ENCODE results near the gene C20orf204. TPM values are rescaled to one million over a fixed set of nuclear protein-coding genes. Genes with fewer than 3 reads are reported as not detected.

The C20orf204 gene, protein sequence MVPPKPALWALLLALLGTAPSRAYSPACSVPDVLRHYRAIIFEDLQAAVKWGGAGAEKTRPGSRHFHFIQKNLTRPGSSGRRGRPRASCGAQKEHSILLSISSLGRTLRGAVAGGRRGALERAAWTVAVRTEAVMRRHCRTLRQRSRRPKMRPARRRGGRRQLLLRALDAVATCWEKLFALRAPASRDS
- total RNA-seq (2014; rRNA removed; shearing (Covaris generic)) (0.32 and 0.51 TPM in 2 replicates), polyA plus RNA-seq (2016; fragmentation: Nextera tagmentation; extraction: Ambion mirVana) (0.09 and 0.14 TPM in 2 replicates)

DNA sequence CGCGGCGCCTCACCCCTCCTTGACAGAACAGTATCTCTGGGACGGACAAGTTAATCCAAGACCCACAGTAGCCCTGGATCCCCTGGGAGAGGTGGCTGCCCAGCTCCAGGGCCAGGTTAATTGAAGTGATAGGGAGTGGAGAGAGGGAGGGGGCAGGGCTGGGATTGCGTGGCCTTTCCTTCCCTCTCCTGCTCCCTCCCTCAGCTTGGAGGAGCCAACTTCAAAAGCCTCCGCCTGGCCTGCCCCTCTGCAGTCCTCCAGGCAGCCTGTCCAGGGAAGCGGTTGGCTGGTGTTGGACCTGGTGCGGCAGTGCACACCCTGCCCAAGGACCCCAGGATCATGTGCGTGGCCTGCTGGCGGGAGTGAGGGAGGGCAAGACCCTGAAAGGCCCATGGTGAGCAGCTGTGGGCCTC, at the start of gene C20orf204:
TSS of gene C20orf204 (plus strand) at position 250 of the 413 bp plus-strand sequence. CDS start at position 392, 142 bp downstream.
- Histone ChIP-seq H3K27ac (no peak within 1 kb of the TSS), H3K79me2 (ENCODE audit: insufficient read depth) (no peaks in the 10 kb centered on the region), H3F3A (ENCODE audit: insufficient read depth) (no peaks in the 10 kb centered on the region), H3K4me2 (ENCODE audit: unreplicated experiment) (no peak within 1 kb of the TSS), H3K9me2 (ENCODE audit: insufficient read depth) (no peaks in the 10 kb centered on the region), H3K9me3 (ENCODE audit: low read depth) (no peaks in the 10 kb centered on the region), H3K36me3 (ENCODE audit: low read depth) (no peaks in the 10 kb centered on the region), H3K4me1 (ENCODE audit: insufficient read depth) (no peaks in the 10 kb centered on the region), H2AFZ (no peak within 1 kb of the TSS), H3K27me3 (replicated peaks; ENCODE audit: insufficient read depth) (peaks cover 17% of the 10 kb centered on the region), H4K20me1 (ENCODE audit: insufficient read depth) (no peaks in the 10 kb centered on the region), H3K4me3 (no peak within 1 kb of the TSS), H3K9ac (no peak within 1 kb of the TSS)
- no peak for TF ChIP-seq EZH2phosphoT487 (IDR thresholded peaks at IDR 0.05; ENCODE audit: insufficient read depth, low read depth)
- in situ Hi-C loops (cut with MboI) = no loop called here
- WGBS, 2 experiments (ENCODE audit: low coverage in 1 of 2, low lambda C conversion rate in 2 of 2, missing lambda C conversion rate in 2 of 2) = 78 to 89% methylated on average over 8 to 10 of the region's 10 CpGs
- DNase-seq = no peak

DNA sequence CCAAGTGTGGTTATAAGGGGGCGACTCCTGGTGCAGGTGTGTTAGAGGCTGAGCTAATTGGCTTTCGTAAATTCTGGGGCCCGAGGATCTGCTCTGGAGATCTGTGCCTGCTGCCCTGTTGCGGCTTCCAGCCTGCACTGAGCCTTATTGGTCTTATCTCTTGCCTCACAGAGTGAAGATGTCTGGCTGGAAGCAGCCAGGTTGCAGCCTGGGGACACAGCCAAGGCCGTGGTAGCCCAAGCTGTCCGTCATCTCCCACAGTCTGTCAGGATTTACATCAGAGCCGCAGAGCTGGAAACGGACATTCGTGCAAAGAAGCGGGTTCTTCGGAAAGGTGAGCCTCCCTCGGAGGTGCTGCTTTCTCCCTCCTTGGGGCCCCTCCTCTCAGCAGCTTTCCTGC, 35.1 kb upstream of the C20orf204 start:
- Histone ChIP-seq H3K9me3 (ENCODE audit: low read depth) (no peaks in the 10 kb centered on the region), H3F3A (ENCODE audit: insufficient read depth) (no peaks in the 10 kb centered on the region), H4K20me1 (ENCODE audit: insufficient read depth) (no peaks in the 10 kb centered on the region), H2AFZ (no peak overlapping the region), H3K4me3 (no peak overlapping the region), H3K79me2 (ENCODE audit: insufficient read depth) (no peaks in the 10 kb centered on the region; the same call in 1 of the 2 replicates), H3K27ac (no peak overlapping the region), H3K4me1 (ENCODE audit: insufficient read depth) (no peaks in the 10 kb centered on the region), H3K27me3 (replicated peaks; ENCODE audit: insufficient read depth) (no peaks in the 10 kb centered on the region), H3K9me2 (ENCODE audit: insufficient read depth) (no peaks in the 10 kb centered on the region), H3K9ac (no peak overlapping the region), H3K36me3 (ENCODE audit: low read depth) (peaks cover 18% of the 10 kb centered on the region; the same call in 1 of the 2 replicates), H3K4me2 (ENCODE audit: unreplicated experiment) (no peak overlapping the region)
- 92 to 93% methylated on average over 12 of the region's 12 CpGs for WGBS, 2 experiments (ENCODE audit: low coverage in 1 of 2, low lambda C conversion rate in 2 of 2, missing lambda C conversion rate in 2 of 2)
- no peak for TF ChIP-seq EZH2 (IDR thresholded peaks at IDR 0.05; ENCODE audit: insufficient read depth, poor library complexity, severe bottlenecking)
- TF ChIP-seq EZH2phosphoT487 (IDR thresholded peaks at IDR 0.05; ENCODE audit: insufficient read depth, low read depth) = no peak
- DNase-seq = no peak
- in situ Hi-C loops (cut with MboI) = no loop called here

DNA sequence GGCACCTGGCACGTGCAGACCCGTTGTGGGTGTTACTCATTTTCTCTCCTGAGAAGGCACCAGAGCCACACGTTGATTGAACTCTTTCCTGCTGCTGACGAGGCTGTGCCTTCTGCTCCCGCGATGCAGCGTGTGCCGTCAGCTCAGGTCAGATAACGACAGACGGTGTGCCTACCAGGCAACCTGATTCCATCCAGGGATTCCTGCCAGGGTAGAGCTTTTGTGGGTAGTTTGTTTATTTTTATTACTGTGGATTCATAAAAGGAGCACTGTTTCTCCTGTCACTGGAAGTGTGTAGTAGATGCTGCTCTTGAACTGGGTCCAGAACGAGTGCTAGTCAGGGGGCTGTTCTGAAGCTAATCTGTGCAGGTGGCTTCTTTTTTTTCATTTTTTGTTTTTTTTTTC, 34.4 kb upstream of the C20orf204 start:
- H3K9ac ChIP-seq = no peak overlapping the region
- H3K9me2 ChIP-seq (ENCODE audit: insufficient read depth) = no peaks in the 10 kb centered on the region
- no peak overlapping the region for H3K27ac ChIP-seq
- H3K79me2 ChIP-seq (ENCODE audit: insufficient read depth) = no peaks in the 10 kb centered on the region; the same call in 1 of the 2 replicates
- whole genome bisulfite sequencing, 2 experiments (ENCODE audit: low coverage in 1 of 2, low lambda C conversion rate in 2 of 2, missing lambda C conversion rate in 2 of 2) = 83 to 87% methylated on average over 11 of the region's 11 CpGs
- no peaks in the 10 kb centered on the region for H3F3A ChIP-seq (ENCODE audit: insufficient read depth)
- no peak overlapping the region for H3K4me2 ChIP-seq (ENCODE audit: unreplicated experiment)
- no peaks in the 10 kb centered on the region for H3K4me1 ChIP-seq (ENCODE audit: insufficient read depth)
- no peaks in the 10 kb centered on the region for H3K9me3 ChIP-seq (ENCODE audit: low read depth)
- no peak overlapping the region for H3K4me3 ChIP-seq
- peaks cover 16% of the 10 kb centered on the region; the same call in 1 of the 2 replicates for H3K36me3 ChIP-seq (ENCODE audit: low read depth)
- no peak overlapping the region for H2AFZ ChIP-seq
- H3K27me3 ChIP-seq (replicated peaks; ENCODE audit: insufficient read depth) = no peaks in the 10 kb centered on the region
- H4K20me1 ChIP-seq (ENCODE audit: insufficient read depth) = no peaks in the 10 kb centered on the region
- in situ Hi-C loops (cut with MboI) = no loop called here
- TF ChIP-seq EZH2 (IDR thresholded peaks at IDR 0.05; ENCODE audit: insufficient read depth, poor library complexity, severe bottlenecking) = no peak
- TF ChIP-seq EZH2phosphoT487 (IDR thresholded peaks at IDR 0.05; ENCODE audit: insufficient read depth, low read depth) = no peak
- no peak for DNase-seq

DNA sequence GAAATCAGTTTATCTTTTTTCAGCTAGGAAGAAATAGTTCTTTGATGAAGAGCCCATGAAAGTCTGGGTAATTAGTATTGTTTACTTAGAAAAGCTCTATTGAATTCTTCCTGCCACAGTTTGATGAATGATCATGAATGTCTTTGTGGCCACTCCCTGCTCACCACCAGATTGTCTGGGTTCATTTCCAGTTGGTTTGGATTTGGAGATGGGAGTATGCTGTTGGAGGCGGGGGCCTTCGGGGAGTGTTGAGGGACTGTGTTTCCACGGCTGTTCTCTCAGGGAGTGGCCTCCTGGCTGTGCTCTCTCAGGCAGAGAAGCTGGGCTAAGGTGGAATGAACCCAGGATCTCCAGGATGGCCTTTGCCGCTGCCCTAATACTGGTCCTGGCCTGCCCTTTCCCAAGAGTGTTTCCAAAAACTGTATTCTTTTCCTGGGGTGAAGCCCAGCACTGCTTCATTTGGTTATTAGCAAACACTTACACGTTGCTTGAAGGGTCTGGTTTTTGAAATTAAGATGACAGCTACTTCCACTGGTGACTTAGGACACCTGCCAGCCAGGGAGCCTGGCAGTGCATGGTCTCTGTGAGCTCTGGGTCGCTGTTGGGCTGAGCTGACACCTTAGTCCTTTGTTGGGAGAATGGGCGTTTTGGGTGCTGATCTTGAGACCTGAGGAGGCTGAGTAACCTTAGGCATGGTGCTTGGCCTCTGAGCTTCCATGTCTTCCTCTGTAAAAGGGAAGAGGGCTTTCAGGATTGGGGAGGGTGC, 31.8 kb upstream of the C20orf204 start:
- WGBS, 2 experiments (ENCODE audit: low coverage in 1 of 2, low lambda C conversion rate in 2 of 2, missing lambda C conversion rate in 2 of 2) = 36 to 46% methylated on average over 7 of the region's 7 CpGs
- no peak overlapping the region for H2AFZ ChIP-seq
- H4K20me1 ChIP-seq (ENCODE audit: insufficient read depth) = 0 out of 2 replicates have a peak, but pooled peaks cover 4% of the 10 kb centered on the region
- no peak overlapping the region for H3K4me3 ChIP-seq
- no peak for DNase-seq
- peaks cover 22% of the 10 kb centered on the region; the same call in 1 of the 2 replicates for H3K36me3 ChIP-seq (ENCODE audit: low read depth)
- H3F3A ChIP-seq (ENCODE audit: insufficient read depth) = no peaks in the 10 kb centered on the region
- no peaks in the 10 kb centered on the region for H3K9me2 ChIP-seq (ENCODE audit: insufficient read depth)
- no peak overlapping the region for H3K27ac ChIP-seq
- no peaks in the 10 kb centered on the region for H3K27me3 ChIP-seq (replicated peaks; ENCODE audit: insufficient read depth)
- H3K4me2 ChIP-seq (ENCODE audit: unreplicated experiment) = no peak overlapping the region
- H3K79me2 ChIP-seq (ENCODE audit: insufficient read depth) = peaks cover 16% of the 10 kb centered on the region
- H3K4me1 ChIP-seq (ENCODE audit: insufficient read depth) = no peaks in the 10 kb centered on the region
- TF ChIP-seq EZH2phosphoT487 (IDR thresholded peaks at IDR 0.05; ENCODE audit: insufficient read depth, low read depth) = no peak
- TF ChIP-seq EZH2 (IDR thresholded peaks at IDR 0.05; ENCODE audit: insufficient read depth, poor library complexity, severe bottlenecking) = no peak
- H3K9ac ChIP-seq = no peak overlapping the region
- no peaks in the 10 kb centered on the region for H3K9me3 ChIP-seq (ENCODE audit: low read depth)
- in situ Hi-C loops (cut with MboI) = no loop called here
